NB4 (cell line): ENCODE measurements around the gene SPATA32.

Experiments used
- DNase-seq: peaks from one replicate; pipeline ENCODE4 v3.0.0; 2010; ENCODE audit warnings: low read depth
- H3K4me3 ChIP-seq: one replicate; pipeline ENCODE4 v1.5.1; 2011; ENCODE audit warnings: mild to moderate bottlenecking, low read depth, low read length, moderate library complexity
- CTCF ChIP-seq: IDR thresholded peaks from one replicate; pipeline ENCODE4 v1.5.1; 2012; ENCODE audit warnings: low read depth, low read length
- MAX ChIP-seq: IDR thresholded peaks from 2 replicates; pipeline ENCODE4 v1.6.1; 2011; ENCODE audit warnings: low read depth, low read length
- MYC ChIP-seq: IDR thresholded peaks from 2 replicates; pipeline ENCODE4 v1.6.1; 2011; ENCODE audit warnings: low read depth, low read length
- POLR2A ChIP-seq: IDR thresholded peaks from 2 replicates; pipeline ENCODE4 v1.6.1; 2011; ENCODE audit warnings: mild to moderate bottlenecking; ENCODE audit not compliant: insufficient read length; ENCODE audit errors: extremely low read depth

SPATA32 gene

GRCh38 chr17:45270828-45271418 is 9.0 kb upstream of the SPATA32 start:
- no peak overlapping the region for H3K4me3 ChIP-seq
- peak; percentile 57 for DNase-seq
- TF ChIP-seq MYC = no peak
- no peak for TF ChIP-seq POLR2A
- peak; percentile 80 for TF ChIP-seq CTCF
- peak; percentile 40; the same call in 1 of the 2 replicates for TF ChIP-seq MAX

- TF ChIP-seq CTCF = no peak
- no peak for TF ChIP-seq MYC
- no peak for TF ChIP-seq POLR2A
- no peak for TF ChIP-seq MAX
- no peak for DNase-seq
- H3K4me3 ChIP-seq = no peak overlapping the region
These were observed 8.0 kb upstream of the SPATA32 start for GRCh38 chr17:45269912-45270311.

GRCh38 chr17:45267436-45268055 is 5.7 kb upstream of the SPATA32 start:
- DNase-seq = no peak
- no peak overlapping the region for H3K4me3 ChIP-seq
- TF ChIP-seq MYC (no peak), POLR2A (no peak), MAX (no peak), CTCF (no peak)

- no peak for DNase-seq
- no peak overlapping the region for H3K4me3 ChIP-seq
- no peak for TF ChIP-seq MAX
- no peak for TF ChIP-seq POLR2A
- TF ChIP-seq CTCF = no peak
- no peak for TF ChIP-seq MYC
These were observed 4.6 kb upstream of the SPATA32 start for GRCh38 chr17:45266372-45266926.

- no peak overlapping the region for H3K4me3 ChIP-seq
- no peak for TF ChIP-seq MAX
- TF ChIP-seq MYC = no peak
- TF ChIP-seq POLR2A = no peak
- no peak for DNase-seq
These were observed 3.9 kb upstream of the SPATA32 start for GRCh38 chr17:45265821-45266220.

- H3K4me3 ChIP-seq = no peak overlapping the region
- no peak for DNase-seq
- TF ChIP-seq POLR2A = no peak
- no peak for TF ChIP-seq CTCF
- no peak for TF ChIP-seq MYC
- TF ChIP-seq MAX = no peak
These were observed 3.1 kb upstream of the SPATA32 start for GRCh38 chr17:45264988-45265387.
